CD14-positive monocyte (primary cell): ENCODE data around the gene CXXC5. TPM values are rescaled to one million over a fixed set of nuclear protein-coding genes. Genes with fewer than 3 reads are reported as not detected.

ENCODE experiments used
- DNase-seq, 3 donors: peaks; one replicate each; pipeline ENCODE4 v3.0.0-alpha.2; 2011 to 2022
- H2AFZ ChIP-seq: 2 replicates; pipeline ENCODE4 v1.6.0; 2012; ENCODE audit warnings: mild to moderate bottlenecking, low read depth, low read length, inconsistent platforms; ENCODE audit not compliant: insufficient read depth, poor library complexity, severe bottlenecking
- H3K27ac ChIP-seq, 2 donors: 1 replicate in 1 of 2; 2 replicates in 1 of 2; pipeline ENCODE4 v1.5.1; 2012 to 2013; ENCODE audit warnings: low read length in 2 of 2, control low read depth in 1 of 2, inconsistent platforms in 1 of 2, low read depth in 1 of 2, mild to moderate bottlenecking in 1 of 2
- H3K27me3 ChIP-seq, 2 donors: one replicate each; pipeline versions ENCODE4 v1.6.0 to v1.6.1; 2011 to 2013; ENCODE audit warnings: low read length in 2 of 2; ENCODE audit not compliant: control insufficient read depth in 2 of 2, insufficient read depth in 2 of 2
- H3K36me3 ChIP-seq, 2 donors: replicated peaks in 1 of 2; 1 replicate in 1 of 2; 2 replicates in 1 of 2; pipeline versions ENCODE4 v1.5.1 to v1.6.1; 2012 to 2013; ENCODE audit warnings: low read length in 2 of 2, control low read depth in 1 of 2, inconsistent platforms in 1 of 2, mild to moderate bottlenecking in 1 of 2; ENCODE audit not compliant: insufficient read depth in 2 of 2, control insufficient read depth in 1 of 2
- H3K4me1 ChIP-seq, 2 donors: 1 replicate in 1 of 2; 2 replicates in 1 of 2; pipeline versions ENCODE4 v1.5.1 to v1.6.1; 2012 to 2013; ENCODE audit warnings: low read length in 2 of 2, control low read depth in 1 of 2, inconsistent platforms in 1 of 2, mild to moderate bottlenecking in 1 of 2, moderate library complexity in 1 of 2; ENCODE audit not compliant: insufficient read depth in 2 of 2, control insufficient read depth in 1 of 2
- H3K4me2 ChIP-seq: replicated peaks from 2 replicates; pipeline ENCODE3; 2012; ENCODE audit warnings: low read length, moderate library complexity, mild to moderate bottlenecking; ENCODE audit not compliant: poor library complexity, severe bottlenecking; ENCODE audit errors: extremely low read depth
- H3K4me3 ChIP-seq, 3 experiments: fragments of 200-600 bp in 1 of 3; sonication (generic) in 1 of 3; replicated peaks in 1 of 3; 1 replicate in 2 of 3; 2 replicates in 1 of 3; pipeline ENCODE4 v1.5.1; 2011 to 2013; ENCODE audit warnings: low read length in 3 of 3, mild to moderate bottlenecking in 3 of 3, control low read depth in 2 of 3, low read depth in 2 of 3, inconsistent platforms in 1 of 3, moderate library complexity in 1 of 3
- H3K79me2 ChIP-seq: 2 replicates; pipeline ENCODE4 v1.6.0; 2012; ENCODE audit warnings: mild to moderate bottlenecking, control low read depth, inconsistent platforms, low read length, moderate library complexity; ENCODE audit not compliant: insufficient read depth
- H3K9ac ChIP-seq: 2 replicates; pipeline ENCODE4 v1.6.0; 2017; ENCODE audit warnings: low read length, mild to moderate bottlenecking; ENCODE audit not compliant: insufficient read depth, poor library complexity, severe bottlenecking
- H3K9me3 ChIP-seq, 2 donors: replicated peaks in 1 of 2; 1 replicate in 1 of 2; 2 replicates in 1 of 2; pipeline versions ENCODE4 v1.5.1 to v1.6.1; 2012 to 2013; ENCODE audit warnings: low read length in 2 of 2, control low read depth in 1 of 2; ENCODE audit not compliant: control insufficient read depth in 1 of 2, insufficient read depth in 1 of 2
- H4K20me1 ChIP-seq: 2 replicates; pipeline ENCODE4 v1.6.0; 2012; ENCODE audit warnings: mild to moderate bottlenecking, low read length, control low read depth, moderate library complexity; ENCODE audit not compliant: insufficient read depth
- H3K27ac Mint-ChIP-seq, 7 donors: one replicate each; pipeline ENCODE4 v1.8.0; 2020; ENCODE audit warnings: mild to moderate bottlenecking in 7 of 7, mixed read lengths in 7 of 7, moderate library complexity in 6 of 7, inconsistent platforms in 2 of 7
- H3K27me3 Mint-ChIP-seq, 3 donors: one replicate each; pipeline ENCODE4 v1.8.0; 2021 to 2022; ENCODE audit warnings: low read depth in 3 of 3, mild to moderate bottlenecking in 3 of 3, mixed read lengths in 3 of 3, moderate library complexity in 3 of 3, inconsistent platforms in 1 of 3
- H3K36me3 Mint-ChIP-seq, 2 donors: one replicate each; pipeline ENCODE4 v1.8.0; 2020; ENCODE audit warnings: mixed read lengths in 2 of 2, inconsistent platforms in 1 of 2, mild to moderate bottlenecking in 1 of 2
- H3K4me1 Mint-ChIP-seq: one replicate; pipeline ENCODE4 v1.8.0; 2020; ENCODE audit warnings: mild to moderate bottlenecking, mixed read lengths
- H3K4me3 Mint-ChIP-seq, 2 donors: one replicate each; pipeline ENCODE4 v1.8.0; 2020; ENCODE audit warnings: mild to moderate bottlenecking in 2 of 2, mixed read lengths in 2 of 2, moderate library complexity in 1 of 2
- H3K9me3 Mint-ChIP-seq, 7 donors: one replicate each; pipeline ENCODE4 v1.8.0; 2020 to 2022; ENCODE audit warnings: mixed read lengths in 7 of 7, mild to moderate bottlenecking in 6 of 7, moderate library complexity in 6 of 7, inconsistent platforms in 2 of 7
- CTCF ChIP-seq: fragments of 200-600 bp; IDR thresholded peaks from one replicate; pipeline ENCODE4 v1.8.0; 2022; ENCODE audit warnings: antibody characterized with exemption, mild to moderate bottlenecking
- WGBS: methylation state at CpG from one replicate; pipeline ENCODE4 v1.1.5; 2013; ENCODE audit warnings: missing lambda C conversion rate; ENCODE audit not compliant: insufficient coverage; 5-methylcytosine and 5-hydroxymethylcytosine counted together
- intact Hi-C, 2 donors: fragments of 100-400 bp; cut with micrococcal nuclease; formaldehyde crosslinking; loops; one replicate each; pipeline versions ENCODE4 v1.15.0 to v1.15.1; 2023
- polyA plus RNA-seq, 3 donors: library from polyadenylated mRNA; depleted of rRNA in 1 of 3; unstranded in 2 of 3; stranded (reverse) in 1 of 3; fragments of 300-500 nt in 2 of 3; fragments of >200 nt in 1 of 3; fragmentation: Illumina TruSeq in 2 of 3; gene quantifications; 1 replicate in 2 of 3; 2 replicates in 1 of 3; pipeline ENCODE4 v1.2.3, GENCODE V29; 2012 to 2021

Gene CXXC5
- polyA plus RNA-seq, 3 donors = 22.4 to 37.2 (median 33.7) TPM

DNA sequence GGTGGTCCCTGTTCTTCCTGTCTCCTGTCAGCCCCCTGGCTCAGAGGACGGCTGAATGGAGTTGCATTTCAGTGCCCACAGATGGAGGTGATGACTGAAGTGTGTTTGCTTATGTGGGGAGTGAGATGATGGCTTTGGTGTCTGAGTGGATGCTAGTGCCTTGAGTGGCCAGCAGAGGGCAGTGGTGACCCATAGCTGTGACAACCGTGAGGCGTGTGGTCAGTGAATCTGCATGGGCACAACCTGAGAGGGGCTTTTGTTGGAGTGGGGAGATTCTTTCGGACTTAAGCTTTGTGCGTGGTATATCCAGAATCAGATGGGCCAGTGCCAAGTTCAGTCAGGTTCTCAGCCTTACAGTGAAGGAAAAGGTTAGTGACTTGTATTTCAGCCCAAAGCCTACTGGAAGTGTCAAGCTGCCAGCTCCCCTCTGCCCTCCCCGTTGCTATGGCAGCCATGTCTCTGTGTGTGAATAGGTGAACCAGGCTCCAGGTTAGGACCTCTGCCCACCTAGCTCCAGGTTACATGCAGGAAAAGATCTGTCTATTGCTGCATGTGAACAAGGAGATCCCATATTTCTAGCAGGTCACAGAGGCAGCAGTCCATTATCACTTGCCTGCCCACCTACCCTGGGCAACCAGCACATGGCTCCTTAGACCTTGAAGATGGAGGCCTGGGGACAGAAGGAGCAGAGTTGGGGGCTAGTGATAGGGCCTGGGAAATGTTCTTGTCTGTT is 14.7 kb upstream of the CXXC5 start:
- no peak overlapping the region for H2AFZ ChIP-seq
- no peak overlapping the region for H3K4me2 ChIP-seq
- no peak overlapping the region for H3K9ac ChIP-seq
- WGBS = 7% methylated on average over 5 of the region's 6 CpGs
- Mint-ChIP-seq H3K4me3 (peak overlapping the region in 1 of 2 donors; percentile 4), H3K36me3 (peaks cover 30 to 36% of the 10 kb centered on the region in 2 donors), H3K4me1 (peaks cover 32% of the 10 kb centered on the region), H3K27ac (peak overlapping the region in 3 of 7 donors; percentile 37 to 66 (median 39)), H3K27me3 (peaks cover 9 to 22% (median 14%) of the 10 kb centered on the region in 3 donors), H3K9me3 (no peaks in the 10 kb centered on the region)
- H3K27me3 ChIP-seq = peaks cover 0 to 9% of the 10 kb centered on the region in 2 donors
- intact Hi-C loops = loop anchor here (1.0 to 5.0 kb wide), 4 partner anchors 57 to 334 kb away; no protein-coding TSS in a partner anchor
- peaks cover 31 to 36% of the 10 kb centered on the region in 2 donors for H3K4me1 ChIP-seq
- H3K4me3 ChIP-seq = no peak overlapping the region
- H3K79me2 ChIP-seq = no peaks in the 10 kb centered on the region
- H3K36me3 ChIP-seq = peaks cover 12 to 28% of the 10 kb centered on the region in 2 donors
- peak; percentile 91 for TF ChIP-seq CTCF
- DNase-seq = peak; percentile 68 to 78 (median 74)
- no peaks in the 10 kb centered on the region for H3K9me3 ChIP-seq
- H4K20me1 ChIP-seq = peaks cover 42% of the 10 kb centered on the region
- no peak overlapping the region for H3K27ac ChIP-seq

- H3K4me1 Mint-ChIP-seq = peaks cover 36% of the 10 kb centered on the region
- no CpG with 5 or more reads among the region's 2 CpGs for WGBS
- peaks cover 47% of the 10 kb centered on the region for H4K20me1 ChIP-seq
- no peak overlapping the region for H3K4me3 Mint-ChIP-seq
- H3K4me2 ChIP-seq = no peak overlapping the region
- H3K9me3 Mint-ChIP-seq = no peaks in the 10 kb centered on the region
- no peak overlapping the region for H3K27ac ChIP-seq
- H3K79me2 ChIP-seq = no peaks in the 10 kb centered on the region
- H3K36me3 Mint-ChIP-seq = peaks cover 27 to 33% of the 10 kb centered on the region in 2 donors
- H2AFZ ChIP-seq = no peak overlapping the region
- peaks cover 34 to 42% of the 10 kb centered on the region in 2 donors for H3K4me1 ChIP-seq
- no peak overlapping the region for H3K9ac ChIP-seq
- peaks cover 12 to 27% (median 18%) of the 10 kb centered on the region in 3 donors for H3K27me3 Mint-ChIP-seq
- no peaks in the 10 kb centered on the region for H3K9me3 ChIP-seq
- no peak for DNase-seq
- peaks cover 8 to 22% of the 10 kb centered on the region in 2 donors for H3K36me3 ChIP-seq
- no peak overlapping the region for H3K4me3 ChIP-seq
- no peak for TF ChIP-seq CTCF
- H3K27ac Mint-ChIP-seq = no peak overlapping the region
- peaks cover 0 to 12% of the 10 kb centered on the region in 2 donors for H3K27me3 ChIP-seq
- intact Hi-C loops = loop anchor here in 1 of 2 donors (5.0 kb wide), 1 partner anchor 333 kb away; no protein-coding TSS in a partner anchor
Measured at GRCh38 chr5:139634028-139634325, 14.2 kb upstream of the CXXC5 start.
